GM20000 (cell line): Measurements from ENCODE around the gene BLVRB.

Experiments
- DNase-seq: peaks from one replicate; pipeline ENCODE4 v3.0.0; 2012; ENCODE audit warnings: low spot score
- TF ChIP-seq, protein P1 (sequence below): IDR thresholded peaks from 2 replicates; pipeline ENCODE4 v1.5.1; 2012; ENCODE audit warnings: mild to moderate bottlenecking, control low read depth; ENCODE audit errors: extremely low read depth, missing control alignments

The BLVRB gene

DNA sequence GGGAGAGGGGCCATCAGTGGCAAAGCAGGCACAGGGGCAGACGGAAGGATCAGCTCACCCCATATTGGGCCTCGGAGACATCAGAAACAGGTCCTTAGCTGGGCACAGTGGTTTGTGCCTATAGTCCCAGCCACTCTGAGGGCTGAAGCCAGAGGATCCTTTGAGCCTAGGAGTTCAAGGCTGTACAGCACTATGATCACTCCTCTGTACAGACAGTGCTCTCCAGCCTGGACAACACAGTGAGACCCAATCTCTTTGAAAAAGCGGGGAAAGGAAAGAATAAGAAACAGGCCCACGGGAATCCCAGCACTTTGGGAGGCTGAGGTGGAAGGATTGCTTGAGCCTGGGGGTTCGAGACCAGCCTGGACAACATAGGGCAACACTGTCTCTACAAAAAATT is 45.8 kb downstream of the BLVRB start:
- TF ChIP-seq, protein P1, sequence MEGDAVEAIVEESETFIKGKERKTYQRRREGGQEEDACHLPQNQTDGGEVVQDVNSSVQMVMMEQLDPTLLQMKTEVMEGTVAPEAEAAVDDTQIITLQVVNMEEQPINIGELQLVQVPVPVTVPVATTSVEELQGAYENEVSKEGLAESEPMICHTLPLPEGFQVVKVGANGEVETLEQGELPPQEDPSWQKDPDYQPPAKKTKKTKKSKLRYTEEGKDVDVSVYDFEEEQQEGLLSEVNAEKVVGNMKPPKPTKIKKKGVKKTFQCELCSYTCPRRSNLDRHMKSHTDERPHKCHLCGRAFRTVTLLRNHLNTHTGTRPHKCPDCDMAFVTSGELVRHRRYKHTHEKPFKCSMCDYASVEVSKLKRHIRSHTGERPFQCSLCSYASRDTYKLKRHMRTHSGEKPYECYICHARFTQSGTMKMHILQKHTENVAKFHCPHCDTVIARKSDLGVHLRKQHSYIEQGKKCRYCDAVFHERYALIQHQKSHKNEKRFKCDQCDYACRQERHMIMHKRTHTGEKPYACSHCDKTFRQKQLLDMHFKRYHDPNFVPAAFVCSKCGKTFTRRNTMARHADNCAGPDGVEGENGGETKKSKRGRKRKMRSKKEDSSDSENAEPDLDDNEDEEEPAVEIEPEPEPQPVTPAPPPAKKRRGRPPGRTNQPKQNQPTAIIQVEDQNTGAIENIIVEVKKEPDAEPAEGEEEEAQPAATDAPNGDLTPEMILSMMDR = no peak
- no peak for DNase-seq

- TF ChIP-seq, protein P1 = no peak
- DNase-seq = no peak
Measured at GRCh38 chr19:40419066-40419612, 46.4 kb downstream of the BLVRB start.

DNA sequence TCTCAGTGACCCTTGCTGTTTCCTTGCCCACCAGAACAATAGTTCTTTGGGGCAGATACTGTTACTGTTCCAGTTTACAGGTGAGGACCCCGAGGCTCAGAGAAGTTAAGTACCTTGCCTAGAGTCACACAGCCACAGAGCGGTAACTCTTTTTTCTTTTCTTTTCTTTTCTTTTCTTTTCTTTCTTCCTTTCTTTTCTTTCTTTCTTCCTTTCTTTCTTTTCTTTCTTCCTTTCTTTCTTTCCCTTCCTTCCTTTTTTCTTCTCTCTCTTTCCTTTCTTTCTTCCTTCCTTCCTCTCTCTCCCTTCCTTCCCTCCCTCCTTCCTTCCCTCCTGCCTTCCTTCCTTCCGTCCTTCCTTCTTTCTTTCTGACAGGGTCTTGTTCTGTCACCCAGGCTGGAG is 47.5 kb downstream of the BLVRB start:
- TF ChIP-seq, protein P1 = no peak

DNA sequence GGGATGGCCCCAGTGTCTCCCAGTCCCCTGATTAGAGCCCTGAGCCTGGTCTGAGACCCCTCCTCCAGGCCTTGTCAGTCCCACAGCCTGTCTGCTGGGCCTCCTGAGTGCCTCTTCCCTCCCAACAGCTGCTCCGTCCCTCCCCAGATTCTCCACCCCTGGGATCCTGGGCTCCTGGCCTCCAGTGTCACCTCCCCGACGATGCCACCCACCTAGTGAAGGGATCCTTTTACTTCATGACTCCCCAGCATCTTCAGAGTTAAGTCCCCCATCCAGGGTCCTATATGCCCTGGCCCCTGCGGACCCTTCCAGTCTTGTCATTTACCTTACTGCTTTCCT is 47.9 kb downstream of the BLVRB start:
- DNase-seq = no peak

More for the DNA sequence above, 47.5 kb downstream of the BLVRB start:
- no peak for DNase-seq

GRCh38 chr19:40416918-40417642 is 48.5 kb downstream of the BLVRB start:
- TF ChIP-seq, protein P1 = no peak
- DNase-seq = no peak

More for the DNA sequence above, 47.9 kb downstream of the BLVRB start:
- TF ChIP-seq, protein P1 = no peak

DNA sequence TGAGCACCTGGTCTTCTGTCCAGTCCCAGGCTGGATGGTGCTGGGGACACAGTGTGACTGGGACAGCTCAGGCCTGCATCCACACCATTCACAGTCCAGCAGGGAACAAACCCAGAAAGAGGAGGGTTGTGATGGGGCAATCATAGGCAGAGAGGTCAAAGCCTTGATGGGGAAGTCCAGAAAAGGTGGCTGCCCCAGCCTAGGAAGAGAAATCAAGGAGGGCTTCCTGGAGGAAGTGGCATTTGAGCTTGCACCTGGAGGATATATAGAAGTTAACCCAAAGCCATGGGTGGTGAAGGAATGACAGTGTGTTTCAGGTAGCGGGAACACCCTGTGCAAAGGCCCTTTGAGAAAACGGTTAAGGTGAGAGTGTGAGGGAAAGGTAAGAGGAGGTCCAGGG is 49.8 kb downstream of the BLVRB start:
- TF ChIP-seq, protein P1 = no peak
- no peak for DNase-seq
